ENCODE data around the gene GPRC5D.

GPRC5D gene

GRCh38 chr12:12952036-12952435, at the start of gene GPRC5D:
Gene GPRC5D, minus strand, starts transcription at chr12:12952170. Its CDS starts 1,786 bp downstream, at chr12:12950384.
- no peak for TF ChIP-seq CTCF (IDR thresholded peaks at IDR 0.05; ENCODE audit: low read depth, low read length, missing control alignments)
- DNase-seq (ENCODE audit: low read depth), result no peak
- H3K4me3 ChIP-seq (ENCODE audit: low read depth, low read length), result no peak within 1 kb of the TSS

GRCh38 chr12:13001775-13002040, 49.7 kb upstream of the GPRC5D start:
- DNase-seq (ENCODE audit: low read depth), result no peak
- no peak overlapping the region for H3K4me3 ChIP-seq (ENCODE audit: low read depth, low read length)
- TF ChIP-seq CTCF (IDR thresholded peaks at IDR 0.05; ENCODE audit: low read depth, low read length, missing control alignments), result no peak

GRCh38 chr12:13000925-13001774, 49.2 kb upstream of the GPRC5D start:
- peak overlapping the region; percentile 59 for H3K4me3 ChIP-seq (ENCODE audit: low read depth, low read length)
- DNase-seq (ENCODE audit: low read depth), result no peak
- peak; percentile 30 for TF ChIP-seq CTCF (IDR thresholded peaks at IDR 0.05; ENCODE audit: low read depth, low read length, missing control alignments)

GRCh38 chr12:13000616-13000924, 48.6 kb upstream of the GPRC5D start:
- peak overlapping the region; percentile 59 for H3K4me3 ChIP-seq (ENCODE audit: low read depth, low read length)
- TF ChIP-seq CTCF (IDR thresholded peaks at IDR 0.05; ENCODE audit: low read depth, low read length, missing control alignments), result no peak
- DNase-seq (ENCODE audit: low read depth), result no peak

- no peak for TF ChIP-seq CTCF (IDR thresholded peaks at IDR 0.05; ENCODE audit: low read depth, low read length, missing control alignments)
- peak within 1 kb of the TSS; percentile 59 for H3K4me3 ChIP-seq (ENCODE audit: low read depth, low read length)
- peak; percentile 18 for DNase-seq (ENCODE audit: low read depth)
These were observed 48.1 kb upstream of the GPRC5D start, which contains the start of gene HEBP1 for GRCh38 chr12:12999959-13000615. Gene HEBP1, minus strand, starts transcription at chr12:13000265. Its CDS starts 151 bp downstream, at chr12:13000114.

GRCh38 chr12:12999271-12999958, 47.4 kb upstream of the GPRC5D start:
- no peak for DNase-seq (ENCODE audit: low read depth)
- TF ChIP-seq CTCF (IDR thresholded peaks at IDR 0.05; ENCODE audit: low read depth, low read length, missing control alignments), result no peak
- H3K4me3 ChIP-seq (ENCODE audit: low read depth, low read length), result peak overlapping the region; percentile 57

All from GM12864 (cell line).